Measurements from ENCODE around the gene SIGLEC11.

DNA sequence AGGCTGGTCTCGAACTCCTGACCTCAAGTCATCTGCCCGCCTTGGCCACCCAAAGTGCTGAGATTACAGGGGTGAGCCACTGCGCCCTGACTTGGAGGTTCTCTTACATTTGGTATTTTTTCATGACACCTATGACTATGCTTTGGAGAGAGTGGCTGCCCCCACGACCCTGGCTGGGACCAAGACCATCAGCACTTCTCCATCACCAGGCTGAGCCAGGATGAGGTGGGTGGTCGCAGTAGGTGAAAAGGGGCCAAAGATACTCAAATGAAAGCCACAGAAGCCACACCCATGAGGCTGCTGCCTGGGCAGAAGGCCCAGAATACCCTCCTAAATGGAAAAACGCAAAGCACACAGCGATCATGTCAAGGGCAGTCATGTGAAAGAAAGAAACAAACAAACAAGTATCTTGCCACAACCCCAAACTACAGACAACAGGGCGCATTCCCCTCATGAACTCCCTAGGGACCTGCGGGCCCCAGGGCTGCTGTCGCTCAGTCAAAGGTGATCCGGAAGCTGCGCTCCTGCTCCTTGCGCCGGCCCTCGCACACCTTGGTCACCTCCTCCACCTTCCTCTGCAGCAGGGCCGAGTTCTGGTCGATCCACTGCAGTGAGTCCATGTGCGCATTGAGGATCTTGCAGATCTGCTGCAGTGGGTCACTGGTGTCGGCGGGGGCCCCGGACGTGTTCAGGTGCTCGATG is 53.1 kb downstream of the SIGLEC11 start:
- TF ChIP-seq CTCF (conservative IDR thresholded peaks at IDR 0.05; ENCODE audit: low read length) (no peak), EZH2phosphoT487 (IDR thresholded peaks at IDR 0.05; ENCODE audit: borderline replicate concordance, low read depth, low read length) (no peak)

Data from OCI-LY7 (cell line).